Coronary artery (tissue), 2 donors: ENCODE data around the gene NHS.

Source experiments
- DNase-seq: peaks from one replicate; pipeline ENCODE4 v3.0.0-alpha.2; 2017; ENCODE audit warnings: low spot score
- H3K27ac ChIP-seq, 2 donors: fragments of 200-600 bp; sonication (generic); one replicate each; pipeline ENCODE4 v1.5.1; 2016 to 2019
- H3K4me3 ChIP-seq: fragments of 200-600 bp; sonication (generic); 2 replicates; pipeline ENCODE4 v1.5.1; 2016; ENCODE audit warnings: mild to moderate bottlenecking, moderate library complexity
- CTCF ChIP-seq: fragments of 200-600 bp; sonication (generic); IDR thresholded peaks from one replicate; pipeline ENCODE4 v1.5.1; 2019; ENCODE audit warnings: antibody characterized with exemption

Gene NHS

GRCh38 chrX:17471121-17471520, 96.1 kb downstream of the NHS start:
- Histone ChIP-seq H3K4me3 (no peak overlapping the region), H3K27ac (no peak overlapping the region)
- no peak for DNase-seq
- TF ChIP-seq CTCF = no peak

GRCh38 chrX:17471861-17472260, 96.9 kb downstream of the NHS start:
- TF ChIP-seq CTCF = no peak
- no peak for DNase-seq
- Histone ChIP-seq H3K4me3 (no peak overlapping the region), H3K27ac (no peak overlapping the region)

- no peak for TF ChIP-seq CTCF
- no peak for DNase-seq
- no peak overlapping the region for H3K27ac ChIP-seq
- H3K4me3 ChIP-seq = no peak overlapping the region
Measured at GRCh38 chrX:17472424-17472823, 97.4 kb downstream of the NHS start.

- no peak overlapping the region for H3K4me3 ChIP-seq
- H3K27ac ChIP-seq = no peak overlapping the region
- no peak for TF ChIP-seq CTCF
- DNase-seq = no peak
Measured at GRCh38 chrX:17473021-17473420, 98.0 kb downstream of the NHS start.

- Histone ChIP-seq H3K27ac (peak overlapping the region in 1 of 2 donors; percentile 23), H3K4me3 (no peak overlapping the region)
- no peak for DNase-seq
- TF ChIP-seq CTCF = no peak
Measured at GRCh38 chrX:17474892-17475291, 99.9 kb downstream of the NHS start.

- Histone ChIP-seq H3K27ac (peak overlapping the region in 1 of 2 donors; percentile 20), H3K4me3 (no peak overlapping the region)
- no peak for DNase-seq
- TF ChIP-seq CTCF = no peak
Measured at GRCh38 chrX:17475449-17476217, 100.6 kb downstream of the NHS start.

GRCh38 chrX:17476411-17476810, 101.4 kb downstream of the NHS start:
- DNase-seq = no peak
- no peak for TF ChIP-seq CTCF
- Histone ChIP-seq H3K4me3 (no peak overlapping the region), H3K27ac (peak overlapping the region in 1 of 2 donors; percentile 20)
